Skeletal muscle satellite cell (primary cell): ENCODE results near the gene GOLT1B. TPM values are rescaled to one million over a fixed set of nuclear protein-coding genes. Genes with fewer than 3 reads are reported as not detected.
"Not testable (repeated sequence)": the region's sequence is repeated elsewhere in the genome, so short reads cannot be mapped to it uniquely, and the experiment has no call there.

Experiments
- H3K27me3 ChIP-seq: 2 replicates; pipeline ENCODE4 v1.7.0; 2013; ENCODE audit warnings: low read length; ENCODE audit not compliant: control insufficient read depth, insufficient read depth
- H3K36me3 ChIP-seq: 2 replicates; pipeline ENCODE4 v1.7.0; 2013; ENCODE audit warnings: mild to moderate bottlenecking, control low read depth, low read length; ENCODE audit not compliant: insufficient read depth
- H3K4me1 ChIP-seq: 2 replicates; pipeline ENCODE4 v1.7.0; 2013; ENCODE audit warnings: low read length; ENCODE audit not compliant: control insufficient read depth, insufficient read depth
- H3K4me2 ChIP-seq: 2 replicates; pipeline ENCODE4 v1.7.0; 2013; ENCODE audit warnings: mild to moderate bottlenecking, low read length
- H3K4me3 ChIP-seq: 2 replicates; pipeline ENCODE4 v1.7.0; 2013; ENCODE audit warnings: low read length
- H3K9ac ChIP-seq: 2 replicates; pipeline ENCODE4 v1.7.0; 2013; ENCODE audit warnings: mild to moderate bottlenecking, low read depth, low read length, moderate library complexity
- H3K9me3 ChIP-seq: replicated peaks from 2 replicates; pipeline ENCODE4 v1.7.0; 2013; ENCODE audit warnings: mild to moderate bottlenecking, control low read depth, low read length
- total RNA-seq: library from RNA; depleted of rRNA; stranded (reverse); fragments of >200 nt; gene quantifications from 2 replicates; pipeline ENCODE4 v1.2.3, GENCODE V29; 2012; rRNA removed

The GOLT1B gene, protein sequence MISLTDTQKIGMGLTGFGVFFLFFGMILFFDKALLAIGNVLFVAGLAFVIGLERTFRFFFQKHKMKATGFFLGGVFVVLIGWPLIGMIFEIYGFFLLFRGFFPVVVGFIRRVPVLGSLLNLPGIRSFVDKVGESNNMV
- total RNA-seq: 76.0 and 78.2 TPM in 2 replicates

DNA sequence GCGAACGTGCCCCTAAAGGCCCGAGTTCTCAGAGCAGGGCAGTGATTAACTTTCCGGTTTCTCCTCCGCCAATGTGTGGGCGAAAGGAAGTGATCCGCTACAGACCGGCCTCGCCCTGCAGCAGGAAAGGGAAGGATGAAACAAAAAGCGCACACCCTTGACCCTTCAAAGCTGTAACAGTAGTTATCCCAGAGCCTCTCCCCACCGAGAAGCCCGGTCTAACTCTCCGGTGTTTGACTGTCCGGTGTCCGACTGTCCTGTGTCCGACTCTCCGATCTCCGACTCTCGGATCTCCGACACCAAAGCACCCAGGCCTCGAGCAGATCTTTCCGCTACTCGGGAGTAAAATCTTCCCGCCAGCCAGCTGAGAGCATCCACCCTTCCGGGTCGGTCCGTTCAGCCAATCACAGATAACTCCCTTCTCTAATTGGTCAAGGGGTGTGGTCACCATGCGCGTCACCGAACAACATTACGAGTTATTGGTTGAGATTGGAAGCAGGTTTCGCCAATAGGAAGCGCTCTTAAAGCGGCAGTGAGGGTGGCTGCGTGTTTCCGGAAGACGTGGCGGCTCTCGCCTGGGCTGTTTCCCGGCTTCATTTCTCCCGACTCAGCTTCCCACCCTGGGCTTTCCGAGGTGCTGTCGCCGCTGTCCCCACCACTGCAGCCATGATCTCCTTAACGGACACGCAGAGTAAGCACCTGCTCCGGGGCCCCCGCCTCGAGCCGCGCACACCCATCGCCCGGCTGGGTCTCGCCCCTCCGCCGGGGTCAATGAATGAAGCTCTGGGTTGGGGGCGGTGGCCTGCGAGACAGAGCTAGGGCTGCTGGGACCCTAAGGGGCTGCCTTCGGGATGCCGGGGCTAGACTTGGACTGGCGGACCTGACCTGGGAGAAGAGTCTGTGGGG is at the start of gene GOLT1B, which contains the start of gene RECQL:
TSS of gene GOLT1B (plus strand) at position 532 of the 906 bp plus-strand sequence. CDS start at position 667, 135 bp downstream.
TSS of gene RECQL (minus strand) at position 378 of the 906 bp plus-strand sequence. CDS start 2,065 bp downstream, outside the sequence.
- peak within 1 kb of the TSS; percentile 86 for H3K4me2 ChIP-seq
- peaks cover 28% of the 10 kb centered on the region for H3K4me1 ChIP-seq
- no peaks in the 10 kb centered on the region for H3K9me3 ChIP-seq
- H3K36me3 ChIP-seq: peaks cover 25% of the 10 kb centered on the region
- peak within 1 kb of the TSS; percentile 88 for H3K4me3 ChIP-seq
- peak within 1 kb of the TSS; percentile 100 for H3K9ac ChIP-seq
- no peaks in the 10 kb centered on the region for H3K27me3 ChIP-seq

DNA sequence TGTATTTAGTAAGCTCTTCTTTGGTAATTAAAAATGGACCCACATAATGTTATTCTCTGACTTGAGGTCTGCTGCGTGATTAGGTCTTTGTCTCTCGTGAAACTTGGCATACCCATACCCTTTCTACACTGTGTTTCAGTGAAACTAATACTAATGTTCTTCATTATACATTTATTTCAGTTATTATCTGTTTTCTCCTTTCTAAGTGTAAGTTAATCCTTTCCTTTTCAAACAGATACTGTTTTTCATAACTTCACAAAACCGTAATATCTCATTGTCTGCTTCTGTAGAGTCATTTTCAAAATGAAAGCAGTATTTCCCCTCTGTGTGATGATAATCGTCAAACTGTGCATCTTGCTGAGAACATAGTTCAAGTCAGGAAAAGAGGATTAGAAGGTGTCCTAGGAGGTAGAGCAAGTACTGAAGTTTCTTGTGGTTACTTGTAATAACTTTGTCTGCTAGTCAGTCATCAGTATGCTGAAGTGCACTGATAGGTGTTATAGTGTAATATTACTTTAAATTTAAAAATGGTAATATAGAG is 48.2 kb upstream of the GOLT1B start:
- Histone ChIP-seq H3K4me1 (no peaks in the 10 kb centered on the region), H3K9ac (no peak overlapping the region), H3K4me3 (no peak overlapping the region), H3K27me3 (no peaks in the 10 kb centered on the region), H3K9me3 (no peaks in the 10 kb centered on the region), H3K4me2 (no peak overlapping the region), H3K36me3 (peaks cover 19% of the 10 kb centered on the region)

DNA sequence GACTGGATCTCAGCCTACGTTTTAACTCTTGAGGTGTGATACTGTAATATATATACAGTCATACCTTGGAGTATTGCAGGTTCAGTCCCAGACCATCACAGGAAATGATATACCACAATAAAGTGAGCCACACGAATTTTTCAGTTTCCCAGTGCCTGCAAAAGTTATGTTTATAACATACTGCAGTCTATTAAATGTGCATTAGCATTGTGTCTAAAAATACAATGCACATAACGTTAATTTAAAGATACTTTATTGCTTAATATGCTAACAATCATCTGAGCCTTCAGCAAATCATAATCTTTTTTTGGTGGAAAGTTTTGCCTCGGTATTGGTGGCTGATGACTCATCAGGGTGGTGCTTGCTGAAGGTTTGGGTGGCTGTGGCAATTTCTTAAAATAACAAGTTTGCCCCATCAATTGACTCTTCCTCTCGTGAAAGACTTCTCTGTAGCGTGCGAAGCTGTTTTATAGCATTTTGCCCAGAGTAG is 45.3 kb upstream of the GOLT1B start:
- Histone ChIP-seq H3K4me1 (no peaks in the 10 kb centered on the region), H3K36me3 (peaks cover 22% of the 10 kb centered on the region), H3K9ac (no peak overlapping the region), H3K27me3 (no peaks in the 10 kb centered on the region), H3K4me2 (no peak overlapping the region), H3K9me3 (no peaks in the 10 kb centered on the region), H3K4me3 (no peak overlapping the region)

DNA sequence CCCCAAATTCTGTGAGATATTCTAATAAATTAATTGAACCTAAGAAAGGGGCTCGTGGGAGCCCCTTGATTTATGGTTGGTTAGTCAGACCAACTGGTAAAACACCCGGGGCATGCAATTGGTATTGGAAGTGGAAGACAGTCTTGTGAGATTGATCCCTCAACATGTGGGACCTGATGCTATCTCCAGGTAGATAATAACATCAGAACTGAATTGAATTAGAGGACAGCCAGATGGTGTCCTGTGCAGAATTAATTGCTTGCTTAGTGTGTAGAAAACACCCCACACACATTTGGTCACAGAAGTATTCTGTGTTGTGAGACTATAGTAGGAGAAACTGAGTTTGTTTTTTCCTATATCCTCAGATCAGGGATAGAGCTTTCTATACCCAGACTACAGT is 42.1 kb upstream of the GOLT1B start:
- Histone ChIP-seq H3K36me3 (peaks cover 22% of the 10 kb centered on the region), H3K4me1 (no peaks in the 10 kb centered on the region), H3K9me3 (no peaks in the 10 kb centered on the region), H3K9ac (no peak overlapping the region), H3K4me2 (no peak overlapping the region), H3K27me3 (no peaks in the 10 kb centered on the region), H3K4me3 (no peak overlapping the region)

DNA sequence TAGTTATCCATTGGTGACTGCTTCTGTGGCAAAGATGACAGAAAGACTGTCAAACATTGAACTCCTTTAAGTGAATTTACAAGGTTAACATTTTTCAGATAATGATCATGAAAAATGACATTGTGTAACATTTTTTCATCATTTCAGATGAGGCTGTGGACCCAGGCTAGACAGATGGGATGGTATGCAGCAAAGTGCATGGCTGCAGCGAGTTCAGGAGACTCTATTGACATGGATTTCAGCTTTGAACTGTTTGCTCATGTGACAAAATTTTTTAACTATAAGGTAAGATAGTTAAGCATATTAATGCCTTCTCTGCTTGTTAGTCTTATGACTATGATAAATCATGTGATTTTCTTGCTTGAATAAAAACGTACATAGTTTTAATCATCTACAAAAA is 34.3 kb upstream of the GOLT1B start:
- H3K27me3 ChIP-seq, H3K4me3 ChIP-seq, H3K4me2 ChIP-seq, H3K9me3 ChIP-seq, H3K4me1 ChIP-seq, H3K9ac ChIP-seq: not testable (repeated sequence)
- H3K36me3 ChIP-seq: peaks cover 21% of the 10 kb centered on the region

DNA sequence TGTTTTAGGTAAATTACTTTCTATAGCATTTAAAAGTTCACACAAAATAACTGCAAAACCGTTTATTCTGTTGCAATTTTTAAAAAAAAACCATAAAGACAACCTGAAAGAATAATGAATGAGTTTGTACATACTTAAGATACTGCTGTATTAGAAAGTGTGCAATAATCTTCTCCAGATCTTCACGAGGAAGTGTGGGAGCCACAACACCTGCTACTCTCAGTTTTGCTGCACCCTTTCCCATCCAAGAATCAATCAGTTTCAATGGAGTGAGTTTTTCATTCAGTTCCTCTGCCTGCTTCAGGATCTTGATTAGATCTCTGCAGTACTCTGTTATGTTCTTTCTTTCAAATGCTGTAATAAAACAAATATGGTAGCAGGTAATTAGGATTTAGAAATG is 30.3 kb upstream of the GOLT1B start:
- Histone ChIP-seq H3K9ac (no peak overlapping the region), H3K4me1 (peaks cover 2% of the 10 kb centered on the region), H3K27me3 (no peaks in the 10 kb centered on the region), H3K4me3 (no peak overlapping the region), H3K36me3 (peaks cover 58% of the 10 kb centered on the region), H3K9me3 (no peaks in the 10 kb centered on the region), H3K4me2 (no peak overlapping the region)

DNA sequence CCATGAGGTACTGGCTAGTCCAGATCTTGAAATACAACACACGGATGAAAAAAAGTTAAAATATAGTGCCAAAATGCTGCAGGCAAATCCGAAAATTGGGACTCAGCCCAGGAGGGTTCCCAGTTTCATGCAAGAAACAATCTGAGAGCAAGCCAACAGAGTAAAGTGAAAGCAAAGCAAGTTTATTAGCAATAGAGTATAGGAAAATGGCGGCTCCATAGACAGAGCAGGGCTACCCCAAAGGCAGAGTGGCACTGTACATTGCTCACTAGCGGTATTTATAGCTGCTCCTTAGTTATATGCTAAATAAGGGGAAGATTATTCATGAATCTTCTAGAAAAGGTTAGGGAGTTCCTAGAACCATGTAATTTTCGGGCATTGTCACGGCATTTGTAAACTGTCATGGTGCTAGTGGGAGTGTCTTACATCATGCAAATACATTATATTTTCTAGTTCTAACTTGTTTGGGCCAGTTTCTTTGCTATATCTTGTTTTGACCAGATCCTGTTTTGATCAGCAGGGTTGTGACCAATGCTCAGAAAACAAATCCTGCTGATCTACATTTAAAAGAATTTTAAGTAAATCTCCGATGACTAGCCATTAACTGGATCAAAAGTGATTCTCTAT is 29.3 kb upstream of the GOLT1B start:
- H3K4me1 ChIP-seq: peaks cover 10% of the 10 kb centered on the region
- no peak overlapping the region for H3K4me3 ChIP-seq
- H3K27me3 ChIP-seq: no peaks in the 10 kb centered on the region
- H3K36me3 ChIP-seq: peaks cover 63% of the 10 kb centered on the region
- H3K9me3 ChIP-seq: no peaks in the 10 kb centered on the region
- H3K4me2 ChIP-seq: no peak overlapping the region
- no peak overlapping the region for H3K9ac ChIP-seq

DNA sequence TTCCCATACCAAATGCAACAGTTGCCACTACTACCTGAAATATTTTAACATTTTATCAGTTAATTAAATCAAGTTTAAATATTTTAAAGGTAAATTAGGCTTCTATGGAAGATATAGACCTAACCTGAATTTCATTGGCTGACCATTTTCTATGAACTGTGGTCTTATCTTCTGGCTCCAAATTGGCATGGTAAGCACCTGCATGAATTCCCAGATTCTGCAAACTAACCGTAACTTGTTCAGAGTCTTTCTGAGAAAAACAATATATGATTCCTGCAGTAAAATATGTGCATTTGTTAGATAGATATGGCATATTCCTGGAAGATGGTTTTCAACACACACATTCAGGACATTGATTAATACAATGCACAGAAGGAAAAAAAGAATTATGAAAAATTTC is 26.0 kb upstream of the GOLT1B start:
- Histone ChIP-seq H3K36me3 (peaks cover 67% of the 10 kb centered on the region), H3K4me3 (no peak overlapping the region), H3K4me1 (peaks cover 13% of the 10 kb centered on the region), H3K9me3 (no peaks in the 10 kb centered on the region), H3K9ac (no peak overlapping the region), H3K4me2 (no peak overlapping the region), H3K27me3 (no peaks in the 10 kb centered on the region)

DNA sequence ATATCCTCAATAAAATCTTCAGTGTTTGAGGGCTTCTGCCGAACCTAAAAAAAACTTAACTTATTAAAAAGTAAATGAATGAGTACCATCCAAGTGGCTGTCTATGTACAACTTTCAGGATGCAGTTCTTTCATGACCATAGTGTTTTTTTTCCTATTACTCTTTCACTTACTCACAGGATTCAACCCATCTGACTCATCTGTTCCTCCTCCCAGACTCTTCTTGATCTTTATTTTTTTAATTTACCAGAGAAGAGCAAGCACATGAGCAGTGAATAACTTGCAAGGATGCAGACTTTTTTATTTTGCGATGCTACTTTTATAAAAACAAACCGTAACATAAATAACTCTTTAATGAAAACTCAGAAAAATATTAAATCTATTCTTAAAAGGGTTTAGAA is 24.6 kb upstream of the GOLT1B start:
- Histone ChIP-seq H3K27me3 (no peaks in the 10 kb centered on the region), H3K9me3 (no peaks in the 10 kb centered on the region), H3K9ac (no peak overlapping the region), H3K4me3 (no peak overlapping the region), H3K4me1 (peaks cover 13% of the 10 kb centered on the region), H3K4me2 (peak overlapping the region; percentile 33), H3K36me3 (peaks cover 66% of the 10 kb centered on the region)

DNA sequence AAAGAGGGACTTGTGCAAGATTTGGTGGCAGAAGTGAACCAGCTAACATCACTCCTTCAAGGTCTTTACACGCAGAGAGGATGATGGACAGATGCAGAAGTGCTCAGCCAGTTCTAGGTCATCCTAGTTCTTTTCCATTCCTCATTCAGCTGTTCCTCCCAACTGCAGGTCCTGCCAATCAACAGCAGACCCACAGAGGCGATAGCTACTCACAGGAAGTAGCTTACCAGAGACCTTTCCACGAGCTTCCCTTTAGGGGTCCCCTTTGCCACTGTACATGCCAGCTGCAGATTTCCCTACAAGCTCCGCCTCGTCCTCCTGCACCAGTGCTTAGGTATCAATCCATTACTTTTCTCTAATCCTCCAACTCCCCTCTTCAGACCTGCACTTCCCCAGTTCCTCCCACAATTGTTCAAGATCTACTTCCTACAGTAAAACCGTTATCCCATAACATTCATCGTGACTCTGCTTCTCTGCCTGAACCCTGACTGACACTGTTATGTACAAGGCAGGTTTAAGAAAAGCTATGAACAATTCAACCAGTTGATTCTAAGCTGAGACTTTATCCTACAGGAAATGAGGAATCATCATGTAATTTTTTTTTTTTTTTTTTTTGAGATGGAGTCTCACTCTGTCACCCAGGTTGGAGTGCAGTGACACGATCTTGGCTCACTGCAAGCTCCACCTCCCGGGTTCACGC is 22.7 kb upstream of the GOLT1B start:
- H3K27me3 ChIP-seq: no peaks in the 10 kb centered on the region
- no peak overlapping the region for H3K4me2 ChIP-seq
- H3K4me3 ChIP-seq: no peak overlapping the region
- no peaks in the 10 kb centered on the region for H3K9me3 ChIP-seq
- H3K4me1 ChIP-seq: peaks cover 13% of the 10 kb centered on the region
- H3K9ac ChIP-seq: no peak overlapping the region
- peaks cover 60% of the 10 kb centered on the region for H3K36me3 ChIP-seq

DNA sequence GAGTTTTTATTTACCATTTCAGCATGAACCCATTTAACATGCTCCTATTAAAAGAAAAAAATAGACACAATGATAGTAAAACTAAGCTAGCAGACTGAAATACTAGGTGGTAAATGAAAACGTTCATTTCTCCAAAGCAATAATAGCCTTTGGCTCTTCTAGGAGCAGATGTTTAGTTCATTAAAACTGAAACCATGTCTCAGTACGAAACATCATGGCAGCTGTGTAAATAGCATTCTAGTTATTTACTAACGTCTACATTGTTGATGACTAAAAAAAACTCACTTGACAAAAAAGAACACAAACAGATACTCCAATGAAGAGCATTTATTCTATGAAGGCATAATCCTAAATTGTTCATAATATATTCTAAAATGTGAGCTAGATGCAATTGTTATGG is 18.1 kb upstream of the GOLT1B start:
- H3K36me3 ChIP-seq: peaks cover 53% of the 10 kb centered on the region
- no peaks in the 10 kb centered on the region for H3K9me3 ChIP-seq

More for the DNA sequence above, 18.1 kb upstream of the GOLT1B start:
- Histone ChIP-seq H3K27me3 (no peaks in the 10 kb centered on the region), H3K4me3 (no peak overlapping the region), H3K4me2 (no peak overlapping the region), H3K4me1 (no peaks in the 10 kb centered on the region), H3K9ac (no peak overlapping the region)
